Measurements from ENCODE around the gene SMIM23. TPM values are rescaled to one million over a fixed set of nuclear protein-coding genes. Genes with fewer than 3 reads are reported as not detected.

SMIM23 gene
- total and polyA plus RNA-seq, 10 of the 15 experiments (the other 5 are each of a cell fraction or from before 2014, with no cell fraction given): not detected

DNA sequence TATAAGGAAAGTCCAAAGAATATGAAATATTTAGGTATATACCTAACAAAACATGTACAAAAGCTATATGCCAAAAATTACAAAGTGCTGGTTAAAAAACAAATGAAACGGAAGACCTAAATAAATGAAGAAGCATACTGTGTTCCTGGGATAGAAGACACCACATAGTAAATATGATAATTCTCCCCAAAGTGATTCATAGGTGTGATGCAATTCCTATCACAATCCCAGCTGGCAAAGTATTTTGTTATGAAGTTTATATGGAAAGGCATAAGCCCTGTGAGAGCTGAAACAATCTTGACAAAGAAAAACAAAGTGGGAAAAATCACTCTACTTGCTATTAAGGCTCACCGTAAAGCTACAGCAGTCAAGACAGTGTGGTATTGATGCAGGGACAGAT lies 2.6 kb upstream of the SMIM23 start:
- in situ Hi-C loops (cut with MboI): no loop called here
- H3K4me3 ChIP-seq: no peak overlapping the region
- H3K9me3 ChIP-seq (replicated peaks; ENCODE audit: control insufficient read depth, insufficient read depth, low read length): no peaks in the 10 kb centered on the region
- ATAC-seq (no peak), DNase-seq (ENCODE audit: low read depth, low spot score) (no peak), FAIRE-seq (no peak)
- no peaks in the 10 kb centered on the region; a peak in 1 of 4 replicates for H3K27me3 ChIP-seq (replicated peaks in 1 of 2; ENCODE audit: control insufficient read depth in 2 of 2, insufficient read depth in 2 of 2, low read length in 1 of 2)
- no peaks in the 10 kb centered on the region for H4K20me1 ChIP-seq (ENCODE audit: control insufficient read depth, insufficient read depth)
- ChIA-PET RAD21 (ENCODE audit: unreplicated experiment) (no interaction called here), SMC1A (ENCODE audit: uncharacterized antibody, unreplicated experiment) (no interaction called here), CTCF (no interaction called here), POLR2A (no interaction called here)
- H3K4me2 ChIP-seq (ENCODE audit: control insufficient read depth, insufficient read depth): no peak overlapping the region
- TF ChIP-seq TARDBP (IDR thresholded peaks at IDR 0.05; ENCODE audit: borderline replicate concordance): no peak
- TF ChIP-seq, protein P1, sequence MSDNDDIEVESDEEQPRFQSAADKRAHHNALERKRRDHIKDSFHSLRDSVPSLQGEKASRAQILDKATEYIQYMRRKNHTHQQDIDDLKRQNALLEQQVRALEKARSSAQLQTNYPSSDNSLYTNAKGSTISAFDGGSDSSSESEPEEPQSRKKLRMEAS (IDR thresholded peaks at IDR 0.05; ENCODE audit: low read depth, low read length): no peak
- TF ChIP-seq, protein P2, sequence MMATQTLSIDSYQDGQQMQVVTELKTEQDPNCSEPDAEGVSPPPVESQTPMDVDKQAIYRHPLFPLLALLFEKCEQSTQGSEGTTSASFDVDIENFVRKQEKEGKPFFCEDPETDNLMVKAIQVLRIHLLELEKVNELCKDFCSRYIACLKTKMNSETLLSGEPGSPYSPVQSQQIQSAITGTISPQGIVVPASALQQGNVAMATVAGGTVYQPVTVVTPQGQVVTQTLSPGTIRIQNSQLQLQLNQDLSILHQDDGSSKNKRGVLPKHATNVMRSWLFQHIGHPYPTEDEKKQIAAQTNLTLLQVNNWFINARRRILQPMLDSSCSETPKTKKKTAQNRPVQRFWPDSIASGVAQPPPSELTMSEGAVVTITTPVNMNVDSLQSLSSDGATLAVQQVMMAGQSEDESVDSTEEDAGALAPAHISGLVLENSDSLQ (IDR thresholded peaks at IDR 0.05): no peak
- no peak for TF ChIP-seq CREB1 (IDR thresholded peaks at IDR 0.05; ENCODE audit: low read depth)
- no peak for TF ChIP-seq TCF7 (IDR thresholded peaks at IDR 0.05; ENCODE audit: borderline replicate concordance)
- no peak for TF ChIP-seq SREBF2 (IDR thresholded peaks at IDR 0.05; ENCODE audit: low read length)
- TF ChIP-seq, protein P3, sequence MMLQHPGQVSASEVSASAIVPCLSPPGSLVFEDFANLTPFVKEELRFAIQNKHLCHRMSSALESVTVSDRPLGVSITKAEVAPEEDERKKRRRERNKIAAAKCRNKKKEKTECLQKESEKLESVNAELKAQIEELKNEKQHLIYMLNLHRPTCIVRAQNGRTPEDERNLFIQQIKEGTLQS (IDR thresholded peaks at IDR 0.05; ENCODE audit: borderline replicate concordance, extremely low read depth, low read depth, low read length): no peak
- no peak for TF ChIP-seq SIX5 (IDR thresholded peaks at IDR 0.05; ENCODE audit: low read depth, low read length, severe bottlenecking)
- TF ChIP-seq CEBPB (IDR thresholded peaks at IDR 0.05; ENCODE audit: borderline replicate concordance in 1 of 2, low read depth in 2 of 2, low read length in 2 of 2): no peak
- TF ChIP-seq TAF1 (IDR thresholded peaks at IDR 0.05; ENCODE audit: borderline replicate concordance, low read depth, low read length): no peak
- no peak for TF ChIP-seq RBBP5 (conservative IDR thresholded peaks at IDR 0.05)
- TF ChIP-seq PAX5 (IDR thresholded peaks at IDR 0.05; ENCODE audit: borderline replicate concordance, low read depth, low read length): no peak
- TF ChIP-seq ZSCAN29 (IDR thresholded peaks at IDR 0.05): no peak
- TF ChIP-seq PAX8 (IDR thresholded peaks at IDR 0.05): no peak
- BruUV-seq (replicated peaks): no TSS peak
- H2AFZ ChIP-seq (ENCODE audit: control insufficient read depth, low read depth, low read length): no peak overlapping the region
- no peak overlapping the region for H3K9ac ChIP-seq (ENCODE audit: control insufficient read depth, insufficient read depth, low read length)
- H3K79me2 ChIP-seq (ENCODE audit: control insufficient read depth, insufficient read depth, low read length): no peaks in the 10 kb centered on the region
- no peaks in the 10 kb centered on the region for H3K36me3 ChIP-seq (ENCODE audit: control insufficient read depth in 2 of 2, insufficient read depth in 2 of 2, low read length in 1 of 2)
- H3K27ac ChIP-seq (ENCODE audit: control insufficient read depth, insufficient read depth): no peak overlapping the region
- WGBS (ENCODE audit: insufficient coverage, insufficient replicate concordance, low lambda C conversion rate, missing lambda C conversion rate): 74% methylated on average over 2 of the region's 2 CpGs
- H3K4me1 ChIP-seq (ENCODE audit: control insufficient read depth, insufficient read depth, low read length): no peaks in the 10 kb centered on the region
- intact Hi-C loops (cut with micrococcal nuclease; ENCODE audit: unreplicated experiment): no loop called here

All from GM12878 (cell line).